DMS153 treated with DMSO at 0.1 percent for 48 hours (cell line): ENCODE measurements around the gene PAQR3.

ENCODE experiments used
- DNase-seq: peaks from one replicate; lab custom pipeline; 2025; ENCODE audit not compliant: unreplicated experiment; lab: John Stamatoyannopoulos, UW

PAQR3 gene

GRCh38 chr4:78863991-78864390 is 75.2 kb downstream of the PAQR3 start:
- no peak for DNase-seq

- no peak for DNase-seq
Measured at GRCh38 chr4:78863254-78863869, 75.9 kb downstream of the PAQR3 start.

GRCh38 chr4:78862314-78862737 is 76.9 kb downstream of the PAQR3 start:
- DNase-seq = no peak
